Gastrocnemius medialis (tissue), 4 donors: ENCODE results near the gene KRT9. TPM values are rescaled to one million over a fixed set of nuclear protein-coding genes. Genes with fewer than 3 reads are reported as not detected.

Source experiments
- ATAC-seq, 2 donors: fragments of 150-250 bp; one replicate each; pipeline ENCODE4 v1.9.1; 2016
- DNase-seq, 2 donors: peaks; one replicate each; pipeline ENCODE4 v3.0.0-alpha.2; 2019
- H3K27ac ChIP-seq, 4 donors: fragments of 200-600 bp; sonication (generic); 1 replicate in 1 of 4; 2 replicates in 3 of 4; pipeline ENCODE4 v1.5.1; 2016 to 2018; ENCODE audit warnings: mild to moderate bottlenecking in 2 of 4, moderate library complexity in 1 of 4
- H3K27me3 ChIP-seq, 3 donors: fragments of 200-600 bp; sonication (generic) in 2 of 3; 1 replicate in 1 of 3; 2 replicates in 2 of 3; pipeline versions ENCODE4 v1.5.1 to v1.6.0; 2016 to 2019; ENCODE audit warnings: mild to moderate bottlenecking in 1 of 3, moderate library complexity in 1 of 3
- H3K36me3 ChIP-seq, 2 donors: fragments of 200-600 bp; sonication (generic) in 1 of 2; one replicate each; pipeline ENCODE4 v1.5.1; 2017 to 2018
- H3K4me1 ChIP-seq, 2 donors: fragments of 200-600 bp; sonication (generic) in 1 of 2; one replicate each; pipeline ENCODE4 v1.5.1; 2016 to 2017; ENCODE audit warnings: mild to moderate bottlenecking in 2 of 2
- H3K4me3 ChIP-seq, 4 donors: fragments of 200-600 bp; sonication (generic) in 3 of 4; 1 replicate in 1 of 4; 2 replicates in 3 of 4; pipeline ENCODE4 v1.5.1; 2016 to 2019; ENCODE audit warnings: mild to moderate bottlenecking in 2 of 4
- H3K9me3 ChIP-seq, 3 donors: fragments of 200-600 bp; sonication (generic) in 2 of 3; 1 replicate in 1 of 3; 2 replicates in 2 of 3; pipeline ENCODE4 v1.5.1; 2016 to 2019
- POLR2A ChIP-seq, 2 donors: fragments of 450-650 bp; IDR thresholded peaks; one replicate each; pipeline ENCODE4 v1.6.1; 2017; ENCODE audit warnings: antibody characterized with exemption in 2 of 2, mild to moderate bottlenecking in 2 of 2, moderate library complexity in 2 of 2
- in situ Hi-C, 4 donors: fragments of 200-750 bp; cut with MboI; loops; one replicate each; pipeline versions ENCODE4 v1.15.0 to v1.8.0; 2017; ENCODE audit warnings: low sequenced_read_pairs in 4 of 4
- intact Hi-C: fragments of 100-400 bp; cut with DNase I; formaldehyde crosslinking; loops from one replicate; pipeline ENCODE4 v1.15.1; 2023; ENCODE audit warnings: low total_unique reads
- total RNA-seq, 4 donors: library from RNA; depleted of rRNA; stranded (reverse); fragments of >200 nt; gene quantifications; one replicate each; pipeline versions ENCODE4 v1.1.0 to v1.2.3, GENCODE V29; 2016
- TF ChIP-seq, protein P1 (sequence below), 5 experiments: fragments of 450-650 bp in 3 of 5; fragments of 200-600 bp in 2 of 5; sonication (generic) in 2 of 5; IDR thresholded peaks in 4 of 5; conservative IDR thresholded peaks in 1 of 5; 1 replicate in 4 of 5; 2 replicates in 1 of 5; pipeline ENCODE4 v1.5.1; 2016 to 2019; ENCODE audit warnings: antibody characterized with exemption in 5 of 5, mild to moderate bottlenecking in 3 of 5, moderate library complexity in 3 of 5

The KRT9 gene
- total RNA-seq, 4 donors from 2014 or later: not detected

DNA sequence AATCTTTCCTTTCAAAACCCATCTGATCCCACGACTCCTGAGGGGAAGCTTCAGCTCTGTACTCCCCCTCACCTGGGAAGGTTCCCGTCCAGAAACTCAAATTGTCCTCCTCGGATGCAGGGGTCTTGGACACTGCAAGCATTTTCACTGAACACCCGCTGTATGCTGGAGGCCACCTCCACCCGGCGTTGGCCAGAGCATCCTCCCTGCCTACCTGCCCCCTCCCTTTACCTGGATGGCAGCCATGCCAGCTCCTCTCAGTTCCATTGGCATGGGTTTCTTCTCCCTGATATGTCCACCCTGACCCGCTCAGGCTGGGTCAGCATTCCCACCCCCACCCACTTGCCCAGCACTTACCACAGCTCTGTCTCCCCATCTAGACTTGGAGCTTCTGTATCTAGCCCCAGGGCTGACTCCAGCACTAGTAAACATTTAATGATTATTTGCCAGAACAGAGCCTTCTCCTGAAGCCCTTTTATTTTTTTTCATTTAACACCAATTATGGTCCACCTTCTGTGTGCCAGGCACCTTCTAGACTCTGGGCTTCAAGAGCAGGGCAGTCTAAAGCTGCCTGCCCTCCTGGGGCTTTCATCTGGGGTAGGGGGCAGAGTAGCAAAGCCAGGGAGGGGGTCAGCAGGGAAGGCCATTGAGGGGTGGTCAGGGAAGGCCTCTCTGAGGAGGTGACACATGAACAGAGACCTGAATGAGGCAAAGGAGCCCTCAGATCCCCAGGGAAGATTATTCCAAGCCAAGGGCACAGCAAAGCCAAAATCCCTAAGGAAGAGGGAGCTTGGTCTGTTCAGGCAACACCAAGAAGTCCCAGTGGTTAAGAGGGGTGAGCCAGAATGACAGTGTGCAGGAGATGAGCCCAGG lies 34.9 kb downstream of the KRT9 start:
- no peak for ATAC-seq
- Histone ChIP-seq H3K4me3 (no peak overlapping the region), H3K4me1 (no peaks in the 10 kb centered on the region), H3K36me3 (no peaks in the 10 kb centered on the region), H3K27me3 (peaks cover 0 to 4% (median 0%) of the 10 kb centered on the region in 3 donors), H3K27ac (no peak overlapping the region), H3K9me3 (no peaks in the 10 kb centered on the region)
- no peak for DNase-seq
- TF ChIP-seq, protein P1, sequence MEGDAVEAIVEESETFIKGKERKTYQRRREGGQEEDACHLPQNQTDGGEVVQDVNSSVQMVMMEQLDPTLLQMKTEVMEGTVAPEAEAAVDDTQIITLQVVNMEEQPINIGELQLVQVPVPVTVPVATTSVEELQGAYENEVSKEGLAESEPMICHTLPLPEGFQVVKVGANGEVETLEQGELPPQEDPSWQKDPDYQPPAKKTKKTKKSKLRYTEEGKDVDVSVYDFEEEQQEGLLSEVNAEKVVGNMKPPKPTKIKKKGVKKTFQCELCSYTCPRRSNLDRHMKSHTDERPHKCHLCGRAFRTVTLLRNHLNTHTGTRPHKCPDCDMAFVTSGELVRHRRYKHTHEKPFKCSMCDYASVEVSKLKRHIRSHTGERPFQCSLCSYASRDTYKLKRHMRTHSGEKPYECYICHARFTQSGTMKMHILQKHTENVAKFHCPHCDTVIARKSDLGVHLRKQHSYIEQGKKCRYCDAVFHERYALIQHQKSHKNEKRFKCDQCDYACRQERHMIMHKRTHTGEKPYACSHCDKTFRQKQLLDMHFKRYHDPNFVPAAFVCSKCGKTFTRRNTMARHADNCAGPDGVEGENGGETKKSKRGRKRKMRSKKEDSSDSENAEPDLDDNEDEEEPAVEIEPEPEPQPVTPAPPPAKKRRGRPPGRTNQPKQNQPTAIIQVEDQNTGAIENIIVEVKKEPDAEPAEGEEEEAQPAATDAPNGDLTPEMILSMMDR (IDR thresholded peaks at IDR 0.05 in 4 of 5, conservative IDR thresholded peaks at IDR 0.05 in 1 of 5): no peak
- TF ChIP-seq POLR2A (IDR thresholded peaks at IDR 0.05): no peak
- in situ Hi-C loops (no loop called here), intact Hi-C loops (no loop called here)

DNA sequence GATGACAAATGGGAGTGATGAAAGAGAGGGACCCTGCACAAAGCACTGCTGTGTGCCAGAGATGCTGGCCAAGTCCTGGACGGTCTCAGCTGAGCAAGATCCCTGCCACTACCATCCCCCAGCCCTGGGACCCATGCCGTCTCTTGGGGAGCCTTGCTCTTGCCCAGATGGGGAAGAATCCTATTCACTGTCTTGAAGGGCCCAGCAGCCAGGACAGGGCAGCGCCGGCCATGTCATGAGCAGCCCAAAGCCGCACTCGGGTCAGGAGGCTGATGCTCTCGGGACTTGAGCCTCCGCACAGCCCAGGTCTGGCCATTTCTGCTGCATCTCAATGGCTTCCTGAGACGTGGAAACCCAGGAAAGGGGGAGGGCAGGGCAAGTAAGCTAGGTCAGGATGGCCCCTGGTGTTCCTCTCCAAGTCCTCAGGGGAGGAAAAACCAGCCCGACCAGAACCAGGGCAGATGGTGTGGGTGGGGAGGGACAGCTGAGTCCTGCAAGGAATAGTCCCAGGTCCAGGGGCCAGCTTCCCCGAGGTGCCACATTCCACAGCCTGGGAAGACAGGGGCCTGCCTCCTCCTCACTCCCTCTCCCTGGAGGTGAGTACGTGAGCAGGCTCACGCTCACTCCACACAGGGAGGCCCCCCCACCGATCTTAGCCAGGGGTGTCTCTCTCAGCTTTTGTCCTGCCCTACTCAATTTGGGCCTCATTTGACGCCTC lies 35.9 kb downstream of the KRT9 start:
- in situ Hi-C loops: no loop called here
- peaks cover 0 to 10% (median under 1%) of the 10 kb centered on the region in 3 donors for H3K27me3 ChIP-seq
- H3K27ac ChIP-seq: no peak overlapping the region

DNA sequence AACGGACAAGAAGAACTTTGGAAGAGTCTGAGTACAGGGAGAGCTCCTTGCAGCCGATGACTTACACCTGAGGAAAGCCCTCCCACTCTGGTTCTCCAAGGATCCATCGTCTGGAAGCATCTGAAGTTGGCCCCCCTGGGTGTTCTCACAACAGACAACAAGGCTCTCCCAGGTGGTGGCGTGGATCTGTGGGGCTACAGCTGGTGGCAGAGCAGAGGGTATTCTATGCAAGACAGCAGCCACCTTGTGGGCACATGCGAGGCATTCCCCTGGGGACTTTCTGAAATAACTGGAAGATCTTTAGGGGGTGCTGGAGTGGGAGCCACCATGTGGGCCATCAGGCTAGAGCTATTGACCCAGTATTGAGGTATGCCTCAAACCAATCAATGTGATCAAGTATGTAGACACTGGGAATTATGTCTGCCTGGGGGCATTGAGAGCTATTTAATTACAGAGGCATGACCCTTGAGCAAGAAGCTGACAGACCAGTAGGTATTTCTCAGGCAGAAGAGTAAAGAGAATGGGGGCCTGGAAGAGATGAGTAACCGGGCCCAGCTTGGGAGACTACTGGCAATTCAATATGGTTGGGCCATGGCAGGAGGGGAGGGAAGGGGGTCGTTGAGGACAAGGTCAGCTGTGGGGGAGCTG lies 36.8 kb downstream of the KRT9 start:
- H3K4me3 ChIP-seq: no peak overlapping the region
- no peaks in the 10 kb centered on the region for H3K36me3 ChIP-seq

More for the DNA sequence above, 35.9 kb downstream of the KRT9 start:
- Histone ChIP-seq H3K36me3 (no peaks in the 10 kb centered on the region), H3K9me3 (no peaks in the 10 kb centered on the region), H3K4me3 (no peak overlapping the region), H3K4me1 (no peaks in the 10 kb centered on the region)
- TF ChIP-seq POLR2A (IDR thresholded peaks at IDR 0.05): no peak
- TF ChIP-seq, protein P1 (IDR thresholded peaks at IDR 0.05 in 4 of 5, conservative IDR thresholded peaks at IDR 0.05 in 1 of 5): no peak
- no peak for DNase-seq
- intact Hi-C loops: no loop called here
- ATAC-seq: no peak

DNA sequence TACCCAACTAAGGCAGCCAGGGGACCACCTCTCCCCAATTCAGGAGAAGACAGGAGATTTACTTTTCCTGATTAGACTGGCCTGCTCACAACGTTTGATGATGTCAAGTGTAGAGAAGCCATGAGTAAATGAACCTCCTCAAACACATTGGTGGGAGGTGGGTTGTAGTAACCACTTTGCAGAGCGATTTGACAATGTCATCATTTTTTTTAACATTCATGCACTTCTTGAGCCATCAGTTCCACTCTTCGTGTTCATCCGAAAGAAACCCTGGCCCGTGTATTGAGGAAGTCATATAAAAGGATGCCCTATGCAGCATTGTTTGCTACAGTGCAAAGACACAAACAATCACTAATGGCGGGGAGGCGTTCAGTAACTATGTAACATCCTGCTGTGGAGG lies 38.2 kb downstream of the KRT9 start:
- DNase-seq: no peak
- Histone ChIP-seq H3K4me3 (no peak overlapping the region), H3K36me3 (no peaks in the 10 kb centered on the region), H3K27ac (no peak overlapping the region), H3K9me3 (no peaks in the 10 kb centered on the region), H3K4me1 (no peaks in the 10 kb centered on the region), H3K27me3 (peaks cover 16 to 30% (median 23%) of the 10 kb centered on the region in 3 donors)
- TF ChIP-seq, protein P1 (IDR thresholded peaks at IDR 0.05 in 4 of 5, conservative IDR thresholded peaks at IDR 0.05 in 1 of 5): no peak
- no peak for TF ChIP-seq POLR2A (IDR thresholded peaks at IDR 0.05)
- in situ Hi-C loops (no loop called here), intact Hi-C loops (no loop called here)
- no peak for ATAC-seq

More for the DNA sequence above, 36.8 kb downstream of the KRT9 start:
- ATAC-seq (no peak), DNase-seq (no peak)
- H3K27me3 ChIP-seq: peaks cover 2 to 15% (median 10%) of the 10 kb centered on the region in 3 donors
- in situ Hi-C loops: no loop called here
- no peak overlapping the region for H3K27ac ChIP-seq
- intact Hi-C loops: no loop called here
- no peaks in the 10 kb centered on the region for H3K4me1 ChIP-seq
- TF ChIP-seq, protein P1 (IDR thresholded peaks at IDR 0.05 in 4 of 5, conservative IDR thresholded peaks at IDR 0.05 in 1 of 5): no peak
- no peak for TF ChIP-seq POLR2A (IDR thresholded peaks at IDR 0.05)
- H3K9me3 ChIP-seq: no peaks in the 10 kb centered on the region
